K562 (cell line): ENCODE results near the gene HBQ1. TPM values are rescaled to one million over a fixed set of nuclear protein-coding genes. Genes with fewer than 3 reads are reported as not detected.

Experiments
- DMBX1 ChIP-seq: fragments of 250-450 bp; sonication (Bioruptor Pico); IDR thresholded peaks from 2 replicates; pipeline ENCODE4 v1.8.0; 2022; ENCODE audit warnings: inconsistent platforms, mild to moderate bottlenecking, moderate library complexity, borderline replicate concordance
- ELF2 ChIP-seq: fragments of 250-450 bp; sonication (Bioruptor Pico); IDR thresholded peaks from 2 replicates; pipeline ENCODE4 v1.5.0; 2021; ENCODE audit warnings: mild to moderate bottlenecking
- ETV6 ChIP-seq, 3 experiments: fragments of 150-350 bp in 1 of 3; sonication (generic) in 1 of 3; formaldehyde crosslinking in 1 of 3; IDR thresholded peaks; 2 replicates each; pipeline versions ENCODE4 v1.6.1 to v1.8.0; 2014 to 2022; ENCODE audit warnings: borderline replicate concordance in 2 of 3, low read depth in 2 of 3, antibody characterized with exemption in 1 of 3, low read length in 1 of 3, mild to moderate bottlenecking in 1 of 3, missing genetic modification reagents in 1 of 3
- FOXA1 ChIP-seq: fragments of 450-650 bp; IDR thresholded peaks from 2 replicates; pipeline ENCODE4 v1.6.1; 2016; ENCODE audit warnings: mild to moderate bottlenecking, borderline replicate concordance
- GTF2A2 ChIP-seq: IDR thresholded peaks from 2 replicates; pipeline ENCODE4 v1.6.1; 2016; ENCODE audit warnings: mild to moderate bottlenecking, missing genetic modification characterization, missing compliant biosample characterization
- JUN ChIP-seq, 2 experiments: sonication (generic) in 1 of 2; formaldehyde crosslinking in 1 of 2; IDR thresholded peaks; 2 replicates each; pipeline versions ENCODE4 v1.6.1 to v1.8.0; 2012 to 2022; ENCODE audit warnings: borderline replicate concordance in 2 of 2, mild to moderate bottlenecking in 2 of 2, improper control_type of control experiment in 1 of 2, low read depth in 1 of 2, low read length in 1 of 2, missing genetic modification reagents in 1 of 2
- KDM4B ChIP-seq, 2 experiments: fragments of 450-650 bp in 1 of 2; sonication (generic) in 1 of 2; IDR thresholded peaks; 2 replicates each; pipeline ENCODE4 v1.6.1; 2016 to 2017; ENCODE audit warnings: borderline replicate concordance in 2 of 2, antibody characterized with exemption in 1 of 2, low read depth in 1 of 2, mild to moderate bottlenecking in 1 of 2
- MIER1 ChIP-seq: fragments of 450-650 bp; IDR thresholded peaks from 2 replicates; pipeline ENCODE4 v1.6.1; 2016; ENCODE audit warnings: antibody characterized with exemption, mild to moderate bottlenecking, low read depth
- NONO ChIP-seq, 2 experiments: fragments of 200-400 bp in 1 of 2; fragments of 450-650 bp in 1 of 2; formaldehyde crosslinking in 1 of 2; IDR thresholded peaks; 2 replicates each; pipeline ENCODE4 v1.6.1; 2017; ENCODE audit warnings: low read depth in 2 of 2, mild to moderate bottlenecking in 2 of 2, moderate library complexity in 2 of 2, low read length in 1 of 2
- NR2C1 ChIP-seq, 2 experiments: fragments of 450-650 bp; IDR thresholded peaks; 2 replicates each; pipeline ENCODE4 v1.6.1; 2017; ENCODE audit warnings: mild to moderate bottlenecking in 2 of 2, antibody characterized with exemption in 1 of 2, inconsistent platforms in 1 of 2, missing compliant biosample characterization in 1 of 2, missing genetic modification characterization in 1 of 2
- SRSF7 ChIP-seq: fragments of 200-400 bp; formaldehyde crosslinking; optimal IDR thresholded peaks from 2 replicates; pipeline ENCODE3; 2017; ENCODE audit warnings: mild to moderate bottlenecking, low read depth, low read length
- ZBTB17 ChIP-seq: fragments of 450-650 bp; formaldehyde crosslinking; IDR thresholded peaks from 2 replicates; pipeline ENCODE4 v1.4.0; 2020; ENCODE audit warnings: mild to moderate bottlenecking
- ZNF253 ChIP-seq: fragments of 250-450 bp; sonication (Bioruptor Pico); conservative IDR thresholded peaks from 2 replicates; pipeline ENCODE4 v1.6.1; 2021; ENCODE audit warnings: mild to moderate bottlenecking
- ZNF561 ChIP-seq: fragments of 450-650 bp; formaldehyde crosslinking; conservative IDR thresholded peaks from 2 replicates; pipeline ENCODE4 v1.4.0; 2020; ENCODE audit warnings: mild to moderate bottlenecking, moderate library complexity
- polyA plus RNA-seq, 8 experiments: library from polyadenylated mRNA; depleted of rRNA in 4 of 8; stranded (reverse) in 5 of 8; unstranded in 3 of 8; fragments of >200 nt; fragmentation: Nextera tagmentation in 2 of 8; fragmentation: Illumina TruSeq in 1 of 8; extraction: Ambion mirVana in 2 of 8; extraction: Trizol in 1 of 8; gene quantifications; 2 replicates each; pipeline versions ENCODE4 v1.2.1 to v1.2.3, GENCODE V29; 2011 to 2014; ENCODE audit warnings: inconsistent platforms in 1 of 8, missing spikeins in 1 of 8
- total RNA-seq, 7 experiments: library from RNA; depleted of rRNA in 6 of 7; stranded (reverse); fragments of >200 nt in 6 of 7; fragmentation: Illumina TruSeq in 2 of 7; extraction: Trizol in 2 of 7; gene quantifications; 2 replicates each; pipeline versions ENCODE4 v1.2.1 to v1.2.3, GENCODE V29; 2011 to 2021; ENCODE audit warnings: low replicate concordance in 1 of 7
- TF ChIP-seq, protein P1 (sequence below): fragments of 250-450 bp; sonication (Bioruptor Pico); IDR thresholded peaks from 2 replicates; pipeline ENCODE4 v1.9.0; 2021; ENCODE audit warnings: mild to moderate bottlenecking
- TF ChIP-seq, protein P2 (sequence below), 2 experiments: fragments of 450-650 bp in 1 of 2; sonication (generic) in 1 of 2; formaldehyde crosslinking; conservative IDR thresholded peaks; 2 replicates each; pipeline versions ENCODE4 v1.4.0 to v1.8.1; 2020 to 2022; ENCODE audit warnings: mild to moderate bottlenecking in 1 of 2, missing genetic modification reagents in 1 of 2
- TF ChIP-seq, protein P3 (sequence below): fragments of 450-650 bp; formaldehyde crosslinking; IDR thresholded peaks from 2 replicates; pipeline ENCODE4 v1.4.0; 2020; ENCODE audit warnings: mild to moderate bottlenecking, moderate library complexity
- TF ChIP-seq, protein P4 (sequence below), 2 experiments: fragments of 450-650 bp; IDR thresholded peaks; 2 replicates each; pipeline ENCODE4 v1.6.1; 2018; ENCODE audit warnings: mild to moderate bottlenecking in 2 of 2, low read depth in 1 of 2; ENCODE audit not compliant: partially characterized antibody in 2 of 2

The HBQ1 gene
- total and polyA plus RNA-seq, 9 of the 15 experiments (the other 6 are each of a cell fraction or from before 2014, with no cell fraction given), result 2.3 to 190 (median 19.8) TPM

DNA sequence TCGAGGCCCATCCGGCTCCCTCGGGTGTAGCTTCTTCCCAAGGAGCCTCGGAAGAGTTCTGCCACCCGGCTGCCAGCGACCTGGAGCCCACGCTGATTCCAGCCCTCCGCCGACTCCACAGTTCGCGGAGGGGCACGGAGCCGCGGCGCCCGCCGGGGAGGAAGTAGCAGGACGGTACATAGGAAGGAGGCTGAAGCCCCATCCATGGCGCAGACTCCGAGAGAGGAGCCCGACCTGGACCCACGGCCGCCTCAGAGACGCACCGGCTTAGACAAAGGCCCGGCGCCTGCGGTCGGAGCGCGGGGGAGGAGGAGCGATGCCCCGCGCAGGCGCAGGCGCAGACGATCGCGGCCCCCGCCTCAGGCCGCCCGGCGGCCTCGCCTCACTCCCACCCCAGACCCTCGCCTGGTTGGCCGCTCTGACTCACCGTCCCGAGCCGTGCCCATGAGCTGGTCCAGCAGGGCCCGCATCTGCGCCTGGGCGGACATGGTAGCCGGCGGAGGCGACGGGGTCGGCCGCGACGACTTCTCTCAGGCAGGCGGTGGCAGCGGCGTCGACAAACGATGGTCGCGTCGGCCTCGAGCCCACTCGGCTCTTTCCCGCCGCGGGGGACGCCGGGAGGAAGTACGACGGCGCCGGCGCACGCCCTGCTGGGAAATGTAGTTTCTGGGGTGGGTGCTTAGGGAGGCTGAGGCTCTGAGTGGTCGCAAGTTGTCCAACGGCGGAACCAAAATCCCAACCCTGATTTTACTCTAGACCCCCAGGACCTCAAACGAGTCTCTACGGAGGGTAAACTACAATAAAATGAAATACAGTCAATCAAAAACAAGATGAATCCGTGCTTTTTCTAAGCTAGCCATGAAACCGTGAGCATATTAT, 48.8 kb downstream of the HBQ1 start, which contains the start of gene LUC7L (continued):
- TF ChIP-seq KDM4B (IDR thresholded peaks at IDR 0.05; ENCODE audit: borderline replicate concordance in 2 of 2, low read depth in 1 of 2) (peak in 1 of 2 experiments; percentile 82; a peak in 2 of 4 replicates), ETV6 (IDR thresholded peaks at IDR 0.05; ENCODE audit: borderline replicate concordance in 1 of 2, low read depth in 2 of 2, low read length in 1 of 2) (no peak), ETV6 (CRISPR knock-in tag; IDR thresholded peaks at IDR 0.05; ENCODE audit: borderline replicate concordance) (peak; percentile 87; the same call in 1 of the 2 replicates), GTF2A2 (tag) (no peak), SRSF7 (no peak), ZNF561 (no peak), DMBX1 (CRISPR knock-in tag) (peak; percentile 86; the same call in 1 of the 2 replicates), FOXA1 (no peak), NR2C1 (IDR thresholded peaks at IDR 0.05) (no peak), NR2C1 (tag; IDR thresholded peaks at IDR 0.05) (peak; percentile 49; the same call in 1 of the 2 replicates), ELF2 (CRISPR knock-in tag) (peak; percentile 80), MIER1 (no peak), ZNF253 (CRISPR knock-in tag) (no peak), NONO (IDR thresholded peaks at IDR 0.05; ENCODE audit: low read depth in 2 of 2, low read length in 1 of 2) (peak; percentile 91 to 92; a peak in 3 of 4 replicates), JUN (IDR thresholded peaks at IDR 0.05; ENCODE audit: borderline replicate concordance, low read depth, low read length) (peak; percentile 59; the same call in 1 of the 2 replicates), JUN (CRISPR knock-in tag; IDR thresholded peaks at IDR 0.05; ENCODE audit: borderline replicate concordance) (peak; percentile 58; the same call in 1 of the 2 replicates), ZBTB17 (CRISPR knock-in tag) (peak; percentile 86)
- TF ChIP-seq, protein P1, sequence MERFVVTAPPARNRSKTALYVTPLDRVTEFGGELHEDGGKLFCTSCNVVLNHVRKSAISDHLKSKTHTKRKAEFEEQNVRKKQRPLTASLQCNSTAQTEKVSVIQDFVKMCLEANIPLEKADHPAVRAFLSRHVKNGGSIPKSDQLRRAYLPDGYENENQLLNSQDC (CRISPR knock-in tag), result 0 out of 2 replicates have a peak, but pooled peaks have one; percentile 37
- TF ChIP-seq, protein P2, sequence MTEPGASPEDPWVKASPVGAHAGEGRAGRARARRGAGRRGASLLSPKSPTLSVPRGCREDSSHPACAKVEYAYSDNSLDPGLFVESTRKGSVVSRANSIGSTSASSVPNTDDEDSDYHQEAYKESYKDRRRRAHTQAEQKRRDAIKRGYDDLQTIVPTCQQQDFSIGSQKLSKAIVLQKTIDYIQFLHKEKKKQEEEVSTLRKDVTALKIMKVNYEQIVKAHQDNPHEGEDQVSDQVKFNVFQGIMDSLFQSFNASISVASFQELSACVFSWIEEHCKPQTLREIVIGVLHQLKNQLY (CRISPR knock-in tag; conservative IDR thresholded peaks at IDR 0.05), result peak in 1 of 2 experiments; percentile 63; a peak in 1 of 4 replicates
- TF ChIP-seq, protein P3, sequence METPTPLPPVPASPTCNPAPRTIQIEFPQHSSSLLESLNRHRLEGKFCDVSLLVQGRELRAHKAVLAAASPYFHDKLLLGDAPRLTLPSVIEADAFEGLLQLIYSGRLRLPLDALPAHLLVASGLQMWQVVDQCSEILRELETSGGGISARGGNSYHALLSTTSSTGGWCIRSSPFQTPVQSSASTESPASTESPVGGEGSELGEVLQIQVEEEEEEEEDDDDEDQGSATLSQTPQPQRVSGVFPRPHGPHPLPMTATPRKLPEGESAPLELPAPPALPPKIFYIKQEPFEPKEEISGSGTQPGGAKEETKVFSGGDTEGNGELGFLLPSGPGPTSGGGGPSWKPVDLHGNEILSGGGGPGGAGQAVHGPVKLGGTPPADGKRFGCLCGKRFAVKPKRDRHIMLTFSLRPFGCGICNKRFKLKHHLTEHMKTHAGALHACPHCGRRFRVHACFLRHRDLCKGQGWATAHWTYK (CRISPR knock-in tag), result peak; percentile 90
- TF ChIP-seq, protein P4, sequence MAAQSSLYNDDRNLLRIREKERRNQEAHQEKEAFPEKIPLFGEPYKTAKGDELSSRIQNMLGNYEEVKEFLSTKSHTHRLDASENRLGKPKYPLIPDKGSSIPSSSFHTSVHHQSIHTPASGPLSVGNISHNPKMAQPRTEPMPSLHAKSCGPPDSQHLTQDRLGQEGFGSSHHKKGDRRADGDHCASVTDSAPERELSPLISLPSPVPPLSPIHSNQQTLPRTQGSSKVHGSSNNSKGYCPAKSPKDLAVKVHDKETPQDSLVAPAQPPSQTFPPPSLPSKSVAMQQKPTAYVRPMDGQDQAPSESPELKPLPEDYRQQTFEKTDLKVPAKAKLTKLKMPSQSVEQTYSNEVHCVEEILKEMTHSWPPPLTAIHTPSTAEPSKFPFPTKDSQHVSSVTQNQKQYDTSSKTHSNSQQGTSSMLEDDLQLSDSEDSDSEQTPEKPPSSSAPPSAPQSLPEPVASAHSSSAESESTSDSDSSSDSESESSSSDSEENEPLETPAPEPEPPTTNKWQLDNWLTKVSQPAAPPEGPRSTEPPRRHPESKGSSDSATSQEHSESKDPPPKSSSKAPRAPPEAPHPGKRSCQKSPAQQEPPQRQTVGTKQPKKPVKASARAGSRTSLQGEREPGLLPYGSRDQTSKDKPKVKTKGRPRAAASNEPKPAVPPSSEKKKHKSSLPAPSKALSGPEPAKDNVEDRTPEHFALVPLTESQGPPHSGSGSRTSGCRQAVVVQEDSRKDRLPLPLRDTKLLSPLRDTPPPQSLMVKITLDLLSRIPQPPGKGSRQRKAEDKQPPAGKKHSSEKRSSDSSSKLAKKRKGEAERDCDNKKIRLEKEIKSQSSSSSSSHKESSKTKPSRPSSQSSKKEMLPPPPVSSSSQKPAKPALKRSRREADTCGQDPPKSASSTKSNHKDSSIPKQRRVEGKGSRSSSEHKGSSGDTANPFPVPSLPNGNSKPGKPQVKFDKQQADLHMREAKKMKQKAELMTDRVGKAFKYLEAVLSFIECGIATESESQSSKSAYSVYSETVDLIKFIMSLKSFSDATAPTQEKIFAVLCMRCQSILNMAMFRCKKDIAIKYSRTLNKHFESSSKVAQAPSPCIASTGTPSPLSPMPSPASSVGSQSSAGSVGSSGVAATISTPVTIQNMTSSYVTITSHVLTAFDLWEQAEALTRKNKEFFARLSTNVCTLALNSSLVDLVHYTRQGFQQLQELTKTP (IDR thresholded peaks at IDR 0.05; ENCODE audit: low read depth in 1 of 2, partially characterized antibody in 2 of 2), result peak in 1 of 2 experiments; percentile 97
